H1 (cell line): Measurements from ENCODE around the gene TTC39A. TPM values are rescaled to one million over a fixed set of nuclear protein-coding genes. Genes with fewer than 3 reads are reported as not detected.

ENCODE experiments used
- CHD7 ChIP-seq: fragments of 300-600 bp; sonication (generic); IDR thresholded peaks from 2 replicates; pipeline ENCODE4 v1.7.1; 2012; ENCODE audit warnings: low read length, moderate library complexity, mild to moderate bottlenecking, inconsistent platforms; ENCODE audit not compliant: insufficient replicate concordance
- EP300 ChIP-seq, 2 experiments: IDR thresholded peaks; 1 replicate in 1 of 2; 2 replicates in 1 of 2; pipeline ENCODE4 v1.6.1; 2011 to 2012; ENCODE audit warnings: low read depth in 2 of 2, low read length in 2 of 2, mild to moderate bottlenecking in 2 of 2, borderline replicate concordance in 1 of 2, inconsistent platforms in 1 of 2, moderate library complexity in 1 of 2
- JUND ChIP-seq: IDR thresholded peaks from 2 replicates; pipeline ENCODE4 v1.6.1; 2011; ENCODE audit warnings: mild to moderate bottlenecking, improper control_type of control experiment, low read length
- RXRA ChIP-seq: IDR thresholded peaks from 2 replicates; pipeline ENCODE4 v1.6.1; 2011; ENCODE audit warnings: low read depth, mild to moderate bottlenecking, low read length, moderate library complexity; ENCODE audit not compliant: insufficient read depth
- polyA plus RNA-seq, 7 experiments: library from polyadenylated mRNA; depleted of rRNA in 3 of 7; stranded (reverse) in 5 of 7; unstranded in 2 of 7; fragments of >200 nt in 5 of 7; fragments of 200-250 nt in 2 of 7; gene quantifications; 1 replicate in 5 of 7; 2 replicates in 1 of 7; 4 replicates in 1 of 7; pipeline versions ENCODE4 v1.2.1 to v1.2.3, GENCODE V29; 2011 to 2013; ENCODE audit warnings: missing spikeins in 2 of 7, mixed read lengths in 2 of 7
- total RNA-seq: library from RNA; stranded (reverse); fragmentation: NEBNext Ultra II Directional; extraction: Animal tissue kit (Norgen Biotek cat#: 25700); gene quantifications from 2 replicates; pipeline ENCODE4 v1.2.1, GENCODE V29; 2021

The TTC39A gene
- total and polyA plus RNA-seq, 2 of the 8 experiments (the other 6 are each of a cell fraction or from before 2014, with no cell fraction given) = 5.5 to 5.8 TPM

DNA sequence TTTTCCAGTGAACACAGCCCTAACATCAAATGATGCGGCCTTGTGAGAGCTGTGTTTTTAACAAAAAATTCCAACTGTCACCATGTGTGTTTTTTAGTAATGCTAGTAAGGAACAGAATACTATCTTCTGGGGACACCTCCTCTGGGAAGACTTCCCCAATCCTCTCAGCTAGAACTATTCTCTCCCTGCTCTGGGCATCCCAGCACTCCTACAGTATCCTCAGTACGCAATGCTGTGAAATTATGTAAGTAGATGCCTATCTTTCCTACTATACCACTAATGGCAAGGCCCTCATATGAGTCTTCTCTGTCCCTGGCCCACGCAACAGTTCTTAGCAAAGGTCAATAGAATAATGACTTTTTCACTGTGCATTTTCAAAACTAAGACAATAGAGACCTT, 19.5 kb upstream of the TTC39A start (continued):
- no peak for TF ChIP-seq CHD7
- TF ChIP-seq JUND = no peak
- TF ChIP-seq RXRA = no peak
- TF ChIP-seq EP300 (IDR thresholded peaks at IDR 0.05; ENCODE audit: borderline replicate concordance in 1 of 2, low read depth in 2 of 2, low read length in 2 of 2) = no peak
